NCI-H345 treated with DMSO at 0.1 percent for 48 hours (cell line): ENCODE measurements around the gene STIM2.

Source experiments
- DNase-seq: peaks from one replicate; lab custom pipeline; 2025; ENCODE audit not compliant: unreplicated experiment; lab: John Stamatoyannopoulos, UW

Gene STIM2

GRCh38 chr4:26837993-26838842, 22.4 kb upstream of the STIM2 start:
- no peak for DNase-seq

- DNase-seq = no peak
These were observed 21.6 kb upstream of the STIM2 start for GRCh38 chr4:26839016-26839415.

GRCh38 chr4:26839534-26839951, 21.1 kb upstream of the STIM2 start:
- DNase-seq = no peak

- DNase-seq = no peak
These were observed 19.9 kb upstream of the STIM2 start for GRCh38 chr4:26840786-26841185.

- no peak for DNase-seq
These were observed 17.7 kb upstream of the STIM2 start for GRCh38 chr4:26842911-26843310.

GRCh38 chr4:26850528-26850927, 10.1 kb upstream of the STIM2 start:
- no peak for DNase-seq

- DNase-seq = no peak
These were observed 9.5 kb upstream of the STIM2 start for GRCh38 chr4:26851129-26851528.

- no peak for DNase-seq
These were observed 5.9 kb upstream of the STIM2 start for GRCh38 chr4:26854701-26855100.

- no peak for DNase-seq
These were observed 3.7 kb upstream of the STIM2 start for GRCh38 chr4:26856906-26857277.

GRCh38 chr4:26857278-26858034, 3.2 kb upstream of the STIM2 start:
- peak; percentile 41 for DNase-seq

GRCh38 chr4:26858035-26858918, 2.4 kb upstream of the STIM2 start:
- no peak for DNase-seq

GRCh38 chr4:26858947-26859401, 1.7 kb upstream of the STIM2 start:
- DNase-seq = peak; percentile 19

GRCh38 chr4:26859762-26860156, 882 bp upstream of the STIM2 start:
- DNase-seq = no peak

- no peak for DNase-seq
These were observed 337 bp downstream of the STIM2 start for GRCh38 chr4:26860922-26861433.

GRCh38 chr4:26861434-26862186, 969 bp downstream of the STIM2 start:
- no peak for DNase-seq

GRCh38 chr4:26862381-26862915, 1.8 kb downstream of the STIM2 start:
- DNase-seq = no peak

GRCh38 chr4:26863512-26863911, 2.9 kb downstream of the STIM2 start:
- no peak for DNase-seq

- no peak for DNase-seq
These were observed 4.3 kb downstream of the STIM2 start for GRCh38 chr4:26864899-26865298.

- DNase-seq = no peak
These were observed 5.6 kb downstream of the STIM2 start for GRCh38 chr4:26866203-26866602.

GRCh38 chr4:26866781-26867180, 6.1 kb downstream of the STIM2 start:
- no peak for DNase-seq
